OCI-LY7 (cell line): ENCODE results near the gene USP11. TPM values are rescaled to one million over a fixed set of nuclear protein-coding genes. Genes with fewer than 3 reads are reported as not detected.

Experiments used
- BruUV-seq: library from RNA; stranded (reverse); fragments of 400-500 nt; replicated peaks from 2 replicates; lab custom pipeline; 2021; lab: Mats Ljungman, UMichigan
- CTCF ChIA-PET: fragments of 300-600 bp; sonication (Branson Sonifier 250); formaldehyde crosslinking; loops from one replicate; lab custom pipeline; 2022; ENCODE audit warnings: antibody characterized with exemption; ENCODE audit not compliant: unreplicated experiment; lab: Charles Lee
- POLR2A ChIA-PET: fragments of 300-600 bp; sonication (Branson Sonifier 250); formaldehyde crosslinking; loops from one replicate; lab custom pipeline; 2022; ENCODE audit warnings: antibody characterized with exemption; lab: Charles Lee
- DNase-seq: peaks from one replicate; pipeline ENCODE4 v3.0.0-alpha.2; 2015; ENCODE audit warnings: low spot score
- H2AFZ ChIP-seq: fragments of 200-600 bp; sonication (generic), shearing (Covaris generic); 2 replicates; pipeline ENCODE4 v1.6.1; 2014; ENCODE audit warnings: mild to moderate bottlenecking, antibody characterized with exemption, low read length, moderate library complexity
- H3K27ac ChIP-seq: fragments of 200-600 bp; sonication (generic); 2 replicates; pipeline ENCODE4 v1.5.1; 2014; ENCODE audit warnings: mixed run types, low read depth, mild to moderate bottlenecking, moderate library complexity, low read length, inconsistent platforms; ENCODE audit not compliant: poor library complexity, severe bottlenecking
- H3K36me3 ChIP-seq: fragments of 200-600 bp; sonication (generic); 2 replicates; pipeline ENCODE4 v1.6.1; 2014; ENCODE audit warnings: mild to moderate bottlenecking, antibody characterized with exemption, low read length, moderate library complexity, mixed read lengths; ENCODE audit not compliant: insufficient read depth
- H3K4me1 ChIP-seq: fragments of 200-600 bp; sonication (generic); 2 replicates; pipeline ENCODE4 v1.5.1; 2014; ENCODE audit warnings: mild to moderate bottlenecking, low read length; ENCODE audit not compliant: insufficient read depth, poor library complexity, severe bottlenecking
- H3K4me2 ChIP-seq: fragments of 200-600 bp; sonication (generic); 2 replicates; pipeline ENCODE4 v1.6.1; 2014; ENCODE audit warnings: mild to moderate bottlenecking, low read length
- H3K4me3 ChIP-seq: fragments of 200-600 bp; sonication (generic); 2 replicates; pipeline ENCODE4 v1.5.1; 2014; ENCODE audit warnings: mild to moderate bottlenecking, low read depth, low read length; ENCODE audit not compliant: poor library complexity, severe bottlenecking
- H3K79me2 ChIP-seq: fragments of 200-600 bp; sonication (generic); 2 replicates; pipeline ENCODE4 v1.6.1; 2016; ENCODE audit warnings: low read depth, mild to moderate bottlenecking, low read length, moderate library complexity, mixed read lengths; ENCODE audit not compliant: insufficient read depth
- H3K9me2 ChIP-seq: fragments of 200-600 bp; sonication (generic); 2 replicates; pipeline ENCODE4 v1.6.1; 2016; ENCODE audit warnings: mild to moderate bottlenecking, low read length, mixed read lengths; ENCODE audit not compliant: insufficient read depth
- H3K9me3 ChIP-seq: fragments of 200-600 bp; sonication (generic); 2 replicates; pipeline ENCODE4 v1.6.1; 2014; ENCODE audit warnings: mild to moderate bottlenecking, mixed run types, low read length, mixed read lengths
- H4K20me1 ChIP-seq: fragments of 200-600 bp; sonication (generic); 2 replicates; pipeline ENCODE4 v1.6.1; 2014; ENCODE audit warnings: mild to moderate bottlenecking, antibody characterized with exemption, low read length, moderate library complexity, mixed read lengths; ENCODE audit not compliant: insufficient read depth
- CTCF ChIP-seq: fragments of 200-600 bp; sonication (generic); conservative IDR thresholded peaks from 2 replicates; pipeline ENCODE4 v1.5.1; 2014; ENCODE audit warnings: mild to moderate bottlenecking, antibody characterized with exemption, low read length, moderate library complexity, mixed read lengths
- EZH2phosphoT487 ChIP-seq: fragments of 200-600 bp; sonication (generic); IDR thresholded peaks from 2 replicates; pipeline ENCODE4 v1.6.1; 2018; ENCODE audit warnings: low read depth, borderline replicate concordance, mild to moderate bottlenecking, mixed run types, antibody characterized with exemption, low read length, moderate library complexity, mixed read lengths
- intact Hi-C: fragments of 100-400 bp; cut with micrococcal nuclease; formaldehyde crosslinking; loops from one replicate; pipeline ENCODE4 v1.10.0; 2022; ENCODE audit not compliant: unreplicated experiment
- small RNA-seq: library from RNA; depleted of rRNA; stranded (forward); fragments of <200 nt; gene quantifications from one replicate; pipeline ENCODE3, GENCODE V24; 2014
- total RNA-seq, 2 experiments: library from RNA; depleted of rRNA in 1 of 2; stranded (reverse); fragments of >200 nt in 1 of 2; shearing (Covaris generic) in 1 of 2; gene quantifications; 2 replicates each; pipeline ENCODE4 v1.2.3, GENCODE V29; 2014 to 2022

USP11 gene
- total RNA-seq, 2 experiments from 2014 or later: 46.5 to 91.8 TPM

- no peak for DNase-seq
- TF ChIP-seq CTCF (no peak), EZH2phosphoT487 (no peak)
- H3K9me3 ChIP-seq: no peaks in the 10 kb centered on the region
- intact Hi-C loops: no loop called here
- H3K4me3 ChIP-seq: no peak overlapping the region
- no peaks in the 10 kb centered on the region for H3K79me2 ChIP-seq
- H3K27ac ChIP-seq: no peak overlapping the region
- no peaks in the 10 kb centered on the region for H3K4me1 ChIP-seq
- BruUV-seq: no TSS peak
- no peaks in the 10 kb centered on the region for H4K20me1 ChIP-seq
- no peaks in the 10 kb centered on the region for H3K9me2 ChIP-seq
- no peaks in the 10 kb centered on the region for H3K36me3 ChIP-seq
- H3K4me2 ChIP-seq: no peak overlapping the region
- no peak overlapping the region for H2AFZ ChIP-seq
- ChIA-PET CTCF (no interaction called here), POLR2A (no interaction called here)
Observed at GRCh38 chrX:47296766-47297365, 64.1 kb downstream of the USP11 start.

GRCh38 chrX:47297874-47298273 is 65.1 kb downstream of the USP11 start:
- no peak overlapping the region for H3K4me2 ChIP-seq
- no peak overlapping the region for H2AFZ ChIP-seq
- H3K36me3 ChIP-seq: no peaks in the 10 kb centered on the region
- H3K9me3 ChIP-seq: no peaks in the 10 kb centered on the region
- no peak overlapping the region for H3K27ac ChIP-seq
- no peaks in the 10 kb centered on the region for H3K9me2 ChIP-seq
- POLR2A ChIA-PET: no interaction called here
- TF ChIP-seq EZH2phosphoT487 (no peak), CTCF (no peak)
- intact Hi-C loops: no loop called here
- no peak overlapping the region for H3K4me3 ChIP-seq
- no peaks in the 10 kb centered on the region for H3K4me1 ChIP-seq
- no peaks in the 10 kb centered on the region for H3K79me2 ChIP-seq
- BruUV-seq: no TSS peak
- no peak for DNase-seq
- CTCF ChIA-PET: no interaction called here
- H4K20me1 ChIP-seq: no peaks in the 10 kb centered on the region

Small RNAs within 50 kb of the gene (small RNA-seq; reads per million reads assigned to genes)
- gene RN7SL785P: not detected

Other genes with a start within 250 kb of the USP11 start
- 0.25 TPM in 1 of 2 replicates, not detected in the other for gene RGN, start 154.6 kb upstream of the USP11 start, total RNA-seq (2014; rRNA removed; shearing (Covaris generic))
- not detected in 2 replicates for gene RGN, start 154.6 kb upstream of the USP11 start, total RNA-seq (2022)
- gene NDUFB11, start 88.3 kb upstream of the USP11 start, total RNA-seq (2014; rRNA removed; shearing (Covaris generic)): 139 TPM in 2 replicates
- gene NDUFB11, start 88.3 kb upstream of the USP11 start, total RNA-seq (2022): 76.8 and 78.1 TPM in 2 replicates
- gene RBM10, start 87.8 kb upstream of the USP11 start, total RNA-seq (2014; rRNA removed; shearing (Covaris generic)): 40.1 and 45.6 TPM in 2 replicates
- gene RBM10, start 87.8 kb upstream of the USP11 start, total RNA-seq (2022): 44.9 and 46.6 TPM in 2 replicates
- 137 and 169 TPM in 2 replicates for gene UBA1, start 39.2 kb upstream of the USP11 start, total RNA-seq (2014; rRNA removed; shearing (Covaris generic))
- 294 and 296 TPM in 2 replicates for gene UBA1, start 39.2 kb upstream of the USP11 start, total RNA-seq (2022)
- 49.3 and 68.5 TPM in 2 replicates for gene CDK16, start 14.3 kb upstream of the USP11 start, total RNA-seq (2014; rRNA removed; shearing (Covaris generic))
- 86.1 and 98.9 TPM in 2 replicates for gene CDK16, start 14.3 kb upstream of the USP11 start, total RNA-seq (2022)
- gene ZNF157, start 137.6 kb downstream of the USP11 start, total RNA-seq (2014; rRNA removed; shearing (Covaris generic)): 0.62 and 1.0 TPM in 2 replicates
- 1.4 and 1.7 TPM in 2 replicates for gene ZNF157, start 137.6 kb downstream of the USP11 start, total RNA-seq (2022)